A673 (cell line): ENCODE data around the gene KRTCAP3. TPM values are rescaled to one million over a fixed set of nuclear protein-coding genes. Genes with fewer than 3 reads are reported as not detected.

Experiments
- Bru-seq: library from RNA; stranded (reverse); fragments of 400-500 nt; gene quantifications from one replicate; lab custom pipeline; 2021; lab: Mats Ljungman, UMichigan
- BruChase-seq, 2 experiments: library from RNA; stranded (reverse); fragments of 400-500 nt; gene quantifications; one replicate each; lab custom pipeline; 2021; lab: Mats Ljungman, UMichigan
- BruUV-seq: library from RNA; stranded (reverse); fragments of 400-500 nt; replicated peaks from 2 replicates; lab custom pipeline; 2021; lab: Mats Ljungman, UMichigan
- CTCF ChIA-PET: fragments of 300-600 bp; sonication (Branson Sonifier 250); formaldehyde crosslinking; loops from one replicate; lab custom pipeline; 2022; ENCODE audit warnings: antibody characterized with exemption; lab: Charles Lee
- POLR2A ChIA-PET: fragments of 300-600 bp; sonication (Branson Sonifier 250); formaldehyde crosslinking; loops from one replicate; lab custom pipeline; 2022; ENCODE audit warnings: antibody characterized with exemption; ENCODE audit not compliant: low non-redundant PET; lab: Charles Lee
- DNase-seq: peaks from one replicate; pipeline ENCODE4 v3.0.0-alpha.2; 2015; ENCODE audit warnings: low spot score
- H3K27ac ChIP-seq: fragments of 200-600 bp; sonication (generic); 2 replicates; pipeline ENCODE4 v1.5.1; 2016; ENCODE audit warnings: mixed run types, low read depth, mild to moderate bottlenecking, mixed read lengths, antibody characterized with exemption, low read length; ENCODE audit not compliant: poor library complexity, severe bottlenecking
- H3K27me3 ChIP-seq: fragments of 200-600 bp; sonication (generic); replicated peaks from 2 replicates; pipeline ENCODE4 v1.6.1; 2017; ENCODE audit warnings: mixed run types, low read depth, mild to moderate bottlenecking, mixed read lengths, antibody characterized with exemption, low read length; ENCODE audit not compliant: insufficient read depth, poor library complexity
- H3K36me3 ChIP-seq: fragments of 200-600 bp; sonication (generic); 2 replicates; pipeline ENCODE4 v1.6.1; 2016; ENCODE audit warnings: mixed run types, mild to moderate bottlenecking, mixed read lengths, antibody characterized with exemption, low read length; ENCODE audit not compliant: insufficient read depth, poor library complexity, severe bottlenecking
- H3K4me1 ChIP-seq: fragments of 200-600 bp; sonication (generic); 2 replicates; pipeline ENCODE4 v1.6.1; 2017; ENCODE audit warnings: mixed run types, mild to moderate bottlenecking, mixed read lengths, antibody characterized with exemption, low read length; ENCODE audit not compliant: insufficient read depth, poor library complexity, severe bottlenecking
- H3K4me3 ChIP-seq: fragments of 200-600 bp; sonication (generic); 2 replicates; pipeline ENCODE4 v1.5.1; 2016; ENCODE audit warnings: low read depth, mixed run types, mild to moderate bottlenecking, mixed read lengths, low read length; ENCODE audit not compliant: poor library complexity, severe bottlenecking
- H3K9me3 ChIP-seq: fragments of 200-600 bp; sonication (generic); 2 replicates; pipeline ENCODE4 v1.6.1; 2016; ENCODE audit warnings: mixed run types, low read depth, mild to moderate bottlenecking, mixed read lengths, antibody characterized with exemption, low read length; ENCODE audit not compliant: poor library complexity, severe bottlenecking
- EZH2 ChIP-seq: fragments of 200-600 bp; sonication (generic); IDR thresholded peaks from 2 replicates; pipeline ENCODE4 v1.6.1; 2017; ENCODE audit warnings: borderline replicate concordance, low read depth, mild to moderate bottlenecking, mixed read lengths, antibody characterized with exemption, low read length; ENCODE audit not compliant: poor library complexity, severe bottlenecking
- intact Hi-C: fragments of 100-400 bp; cut with micrococcal nuclease; formaldehyde crosslinking; loops from one replicate; pipeline ENCODE4 v1.10.0; 2022; ENCODE audit not compliant: unreplicated experiment
- long read RNA-seq: library from polyadenylated mRNA; stranded (forward); transcript quantifications from one replicate; pipeline ENCODE4 v2.0.0, GENCODE V29; 2022
- total RNA-seq: library from RNA; stranded (reverse); gene quantifications from 2 replicates; pipeline ENCODE4 v1.2.3, GENCODE V29; 2021
- TF ChIP-seq, protein P1 (sequence below): fragments of 300-800, 200-600 bp; sonication (generic); conservative IDR thresholded peaks from 2 replicates; pipeline ENCODE4 v1.5.1; 2017; ENCODE audit warnings: low read depth, mild to moderate bottlenecking, antibody characterized with exemption, low read length, moderate library complexity, mixed read lengths

Gene KRTCAP3
- total RNA-seq (2.6 and 3.4 TPM in 2 replicates), Bru-seq, nascent RNA (percentile 46 among the genes with signal in this experiment), BruChase-seq, experiment 1, labeled RNA remaining after a 2-hour chase (percentile 50 among the genes with signal in this experiment), BruChase-seq, experiment 2, labeled RNA remaining after a 6-hour chase (percentile 51 among the genes with signal in this experiment)
- long read RNA-seq: 0 reads

DNA sequence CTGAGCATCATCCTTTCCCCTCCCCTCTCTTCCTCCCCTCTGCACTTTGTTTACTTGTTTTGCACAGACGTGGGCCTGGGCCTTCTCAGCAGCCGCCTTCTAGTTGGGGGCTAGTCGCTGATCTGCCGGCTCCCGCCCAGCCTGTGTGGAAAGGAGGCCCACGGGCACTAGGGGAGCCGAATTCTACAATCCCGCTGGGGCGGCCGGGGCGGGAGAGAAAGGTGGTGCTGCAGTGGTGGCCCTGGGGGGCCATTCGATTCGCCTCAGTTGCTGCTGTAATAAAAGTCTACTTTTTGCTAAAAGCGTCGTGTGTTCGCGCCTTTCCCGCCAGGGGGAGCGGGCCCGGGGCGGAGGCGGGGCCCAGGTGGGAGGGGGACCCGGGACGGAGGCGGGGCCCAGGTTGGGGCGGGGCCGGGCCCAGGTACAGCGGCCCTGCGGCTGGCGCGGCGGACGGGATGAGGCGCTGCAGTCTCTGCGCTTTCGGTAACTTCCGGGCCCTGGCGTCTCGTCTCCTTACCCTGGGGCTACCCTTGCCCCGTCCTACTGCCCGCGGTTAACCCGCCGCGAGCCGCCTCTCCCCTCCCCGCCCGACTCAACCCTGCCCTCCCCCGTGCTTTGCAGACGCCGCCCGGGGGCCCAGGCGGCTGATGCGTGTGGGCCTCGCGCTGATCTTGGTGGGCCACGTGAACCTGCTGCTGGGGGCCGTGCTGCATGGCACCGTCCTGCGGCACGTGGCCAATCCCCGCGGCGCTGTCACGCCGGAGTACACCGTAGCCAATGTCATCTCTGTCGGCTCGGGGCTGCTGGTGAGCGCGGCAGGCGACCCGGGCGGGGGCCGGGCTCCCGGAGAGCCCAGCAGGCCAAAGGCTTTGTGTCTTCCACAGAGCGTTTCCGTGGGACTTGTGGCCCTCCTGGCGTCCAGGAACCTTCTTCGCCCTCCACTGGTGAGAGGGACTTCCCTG lies at the start of gene KRTCAP3:
Gene KRTCAP3, plus strand, starts transcription at position 424 of the 962 bp plus-strand sequence. Its CDS starts 32 bp downstream, at position 456.
- Histone ChIP-seq H3K27ac (no peak within 1 kb of the TSS), H3K9me3 (no peaks in the 10 kb centered on the region), H3K4me1 (no peaks in the 10 kb centered on the region), H3K36me3 (peaks cover 39% of the 10 kb centered on the region), H3K4me3 (no peak within 1 kb of the TSS), H3K27me3 (no peaks in the 10 kb centered on the region)
- ChIA-PET CTCF (no interaction called here), POLR2A (no interaction called here)
- no TSS peak for BruUV-seq
- TF ChIP-seq, protein P1, sequence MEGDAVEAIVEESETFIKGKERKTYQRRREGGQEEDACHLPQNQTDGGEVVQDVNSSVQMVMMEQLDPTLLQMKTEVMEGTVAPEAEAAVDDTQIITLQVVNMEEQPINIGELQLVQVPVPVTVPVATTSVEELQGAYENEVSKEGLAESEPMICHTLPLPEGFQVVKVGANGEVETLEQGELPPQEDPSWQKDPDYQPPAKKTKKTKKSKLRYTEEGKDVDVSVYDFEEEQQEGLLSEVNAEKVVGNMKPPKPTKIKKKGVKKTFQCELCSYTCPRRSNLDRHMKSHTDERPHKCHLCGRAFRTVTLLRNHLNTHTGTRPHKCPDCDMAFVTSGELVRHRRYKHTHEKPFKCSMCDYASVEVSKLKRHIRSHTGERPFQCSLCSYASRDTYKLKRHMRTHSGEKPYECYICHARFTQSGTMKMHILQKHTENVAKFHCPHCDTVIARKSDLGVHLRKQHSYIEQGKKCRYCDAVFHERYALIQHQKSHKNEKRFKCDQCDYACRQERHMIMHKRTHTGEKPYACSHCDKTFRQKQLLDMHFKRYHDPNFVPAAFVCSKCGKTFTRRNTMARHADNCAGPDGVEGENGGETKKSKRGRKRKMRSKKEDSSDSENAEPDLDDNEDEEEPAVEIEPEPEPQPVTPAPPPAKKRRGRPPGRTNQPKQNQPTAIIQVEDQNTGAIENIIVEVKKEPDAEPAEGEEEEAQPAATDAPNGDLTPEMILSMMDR: no peak
- no peak for TF ChIP-seq EZH2
- intact Hi-C loops: no loop called here
- no peak for DNase-seq

- no peak for DNase-seq
- ChIA-PET POLR2A (no interaction called here), CTCF (no interaction called here)
- Histone ChIP-seq H3K4me1 (no peaks in the 10 kb centered on the region), H3K27ac (no peak overlapping the region), H3K36me3 (peaks cover 5% of the 10 kb centered on the region), H3K9me3 (no peaks in the 10 kb centered on the region), H3K4me3 (no peak overlapping the region), H3K27me3 (no peaks in the 10 kb centered on the region)
- no TSS peak for BruUV-seq
- no peak for TF ChIP-seq EZH2
- TF ChIP-seq, protein P1: no peak
- intact Hi-C loops: no loop called here
Measured at GRCh38 chr2:27393225-27393624, 49.0 kb upstream of the KRTCAP3 start.

DNA sequence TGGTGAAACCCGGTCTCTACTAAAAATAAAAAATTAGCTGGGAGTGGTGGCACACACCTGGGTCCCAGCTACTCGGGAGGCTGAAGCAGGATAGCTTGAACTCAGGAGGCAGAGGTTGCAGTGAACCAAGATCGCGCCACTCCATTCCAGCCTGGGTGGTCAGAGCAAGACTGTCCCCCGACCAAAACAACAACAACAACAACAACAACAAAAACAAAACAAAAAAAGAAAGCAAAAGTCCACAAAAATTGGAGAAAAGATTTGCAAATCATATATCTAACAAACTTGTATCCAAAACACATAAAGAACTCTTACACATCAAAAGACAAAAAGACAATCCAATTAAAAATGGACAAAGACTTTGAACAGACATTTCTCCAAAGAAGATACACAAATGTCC lies 43.2 kb upstream of the KRTCAP3 start:
- H3K36me3 ChIP-seq: no peaks in the 10 kb centered on the region
- intact Hi-C loops: no loop called here
- TF ChIP-seq EZH2: no peak
- TF ChIP-seq, protein P1: no peak
- no TSS peak for BruUV-seq
- no peak overlapping the region for H3K27ac ChIP-seq
- POLR2A ChIA-PET: no interaction called here
- CTCF ChIA-PET: no interaction called here
- H3K27me3 ChIP-seq: no peaks in the 10 kb centered on the region
- H3K4me1 ChIP-seq: no peaks in the 10 kb centered on the region
- no peaks in the 10 kb centered on the region for H3K9me3 ChIP-seq
- H3K4me3 ChIP-seq: no peak overlapping the region
- DNase-seq: no peak
